CD4-positive, alpha-beta T cell (primary cell): ENCODE measurements around the gene MICAL2. TPM values are rescaled to one million over a fixed set of nuclear protein-coding genes. Genes with fewer than 3 reads are reported as not detected.

ENCODE experiments used
- ATAC-seq: fragments of 200-7000 bp; cut with Tn5 transposase; one replicate; pipeline ENCODE4 v1.10.0; 2022; ENCODE audit warnings: mild to moderate bottlenecking; ENCODE audit not compliant: poor library complexity
- CTCF ChIA-PET: fragments of 350-600 bp; sonication (Branson Sonifier 250); formaldehyde crosslinking; loops from one replicate; lab custom pipeline; 2021; ENCODE audit warnings: antibody characterized with exemption, inconsistent platforms; lab: Charles Lee
- POLR2A ChIA-PET: fragments of 350-600 bp; sonication (Branson Sonifier 250); formaldehyde crosslinking; loops from one replicate; lab custom pipeline; 2021; ENCODE audit warnings: antibody characterized with exemption, inconsistent platforms; lab: Charles Lee
- DNase-seq, 14 experiments: peaks; one replicate each; pipeline ENCODE4 v3.0.0-alpha.2; 2013 to 2020; ENCODE audit warnings: mixed read lengths in 2 of 14
- H3K27ac ChIP-seq, 2 donors: one replicate each; pipeline versions ENCODE4 v1.5.1 to v1.7.0; 2013; ENCODE audit warnings: low read length in 2 of 2, low read depth in 1 of 2, mild to moderate bottlenecking in 1 of 2
- H3K27me3 ChIP-seq, 2 experiments: 1 replicate in 1 of 2; 2 replicates in 1 of 2; pipeline versions ENCODE4 v1.6.1 to v1.7.0; 2013; ENCODE audit warnings: low read length in 2 of 2, control low read depth in 1 of 2, mild to moderate bottlenecking in 1 of 2, moderate library complexity in 1 of 2; ENCODE audit not compliant: insufficient read depth in 2 of 2, control insufficient read depth in 1 of 2
- H3K36me3 ChIP-seq: one replicate; pipeline ENCODE4 v1.6.1; 2013; ENCODE audit warnings: low read length, control low read depth; ENCODE audit not compliant: insufficient read depth
- H3K4me1 ChIP-seq: one replicate; pipeline ENCODE4 v1.6.1; 2013; ENCODE audit warnings: low read length, control low read depth; ENCODE audit not compliant: insufficient read depth
- H3K4me3 ChIP-seq: one replicate; pipeline ENCODE4 v1.5.1; 2013; ENCODE audit warnings: mild to moderate bottlenecking, low read length, moderate library complexity
- H3K9me3 ChIP-seq, 2 experiments: 1 replicate in 1 of 2; 2 replicates in 1 of 2; pipeline versions ENCODE4 v1.6.1 to v1.7.0; 2013; ENCODE audit warnings: low read length in 2 of 2, mild to moderate bottlenecking in 2 of 2, control low read depth in 1 of 2, moderate library complexity in 1 of 2; ENCODE audit not compliant: control insufficient read depth in 1 of 2, insufficient read depth in 1 of 2
- H3K27ac Mint-ChIP-seq: one replicate; pipeline ENCODE4 v1.8.0; 2020; ENCODE audit warnings: mixed read lengths
- H3K27me3 Mint-ChIP-seq: one replicate; pipeline ENCODE4 v1.8.0; 2021; ENCODE audit warnings: mixed read lengths
- H3K36me3 Mint-ChIP-seq: one replicate; pipeline ENCODE4 v1.8.0; 2021; ENCODE audit warnings: low read depth, mixed read lengths
- H3K4me1 Mint-ChIP-seq: one replicate; pipeline ENCODE4 v1.8.0; 2021; ENCODE audit warnings: low read depth, mixed read lengths
- H3K4me3 Mint-ChIP-seq: one replicate; pipeline ENCODE4 v1.8.0; 2020; ENCODE audit warnings: mild to moderate bottlenecking, mixed read lengths
- H3K9me3 Mint-ChIP-seq: one replicate; pipeline ENCODE4 v1.8.0; 2020; ENCODE audit warnings: mixed read lengths
- intact Hi-C, 2 experiments: fragments of 100-400 bp; cut with DNase I in 1 of 2; cut with micrococcal nuclease in 1 of 2; formaldehyde crosslinking; loops; one replicate each; pipeline versions ENCODE4 v1.15.1 to v1.9.0; 2023 to 2025; cut with DNase I, micrococcal nuclease
- total RNA-seq, 174 experiments: library from RNA in 2 of 174; stranded (reverse) in 2 of 174; gene quantifications; one replicate each; pipeline ENCODE4 v1.2.3 and lab custom pipeline; 2021 to 2026
- TF ChIP-seq, protein P1 (sequence below): fragments of 200-600 bp; IDR thresholded peaks from one replicate; pipeline ENCODE4 v1.8.0; 2022; ENCODE audit warnings: antibody characterized with exemption, mild to moderate bottlenecking

Gene MICAL2
- total RNA-seq, 2 experiments from 2014 or later = 12.8 to 14.1 TPM

DNA sequence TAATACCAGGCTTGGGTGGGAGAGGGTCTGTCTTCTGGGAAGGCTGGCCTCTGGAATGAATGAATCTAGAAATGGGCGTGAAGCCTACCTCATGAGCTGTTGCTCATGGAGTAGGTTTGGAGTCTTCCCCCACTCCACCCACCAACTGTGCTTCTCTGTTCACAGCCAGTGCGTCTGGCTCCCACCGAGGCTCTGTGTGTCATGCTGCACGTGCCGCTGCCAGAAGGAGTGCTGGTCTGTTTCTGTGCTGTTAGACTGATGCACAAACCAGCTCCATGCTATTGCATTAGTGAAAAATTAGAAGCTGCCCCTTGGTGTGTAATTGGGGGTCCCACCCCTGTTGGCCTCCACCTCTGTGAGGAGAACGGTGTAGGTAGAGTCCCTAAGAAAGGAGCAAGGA is 134.7 kb downstream of the MICAL2 start:
- Histone ChIP-seq H3K36me3 (peaks cover 38% of the 10 kb centered on the region), H3K4me3 (no peak overlapping the region), H3K9me3 (no peaks in the 10 kb centered on the region), H3K27ac (no peak overlapping the region), H3K4me1 (peaks cover 12% of the 10 kb centered on the region), H3K27me3 (no peaks in the 10 kb centered on the region)
- intact Hi-C loops = no loop called here
- TF ChIP-seq, protein P1, sequence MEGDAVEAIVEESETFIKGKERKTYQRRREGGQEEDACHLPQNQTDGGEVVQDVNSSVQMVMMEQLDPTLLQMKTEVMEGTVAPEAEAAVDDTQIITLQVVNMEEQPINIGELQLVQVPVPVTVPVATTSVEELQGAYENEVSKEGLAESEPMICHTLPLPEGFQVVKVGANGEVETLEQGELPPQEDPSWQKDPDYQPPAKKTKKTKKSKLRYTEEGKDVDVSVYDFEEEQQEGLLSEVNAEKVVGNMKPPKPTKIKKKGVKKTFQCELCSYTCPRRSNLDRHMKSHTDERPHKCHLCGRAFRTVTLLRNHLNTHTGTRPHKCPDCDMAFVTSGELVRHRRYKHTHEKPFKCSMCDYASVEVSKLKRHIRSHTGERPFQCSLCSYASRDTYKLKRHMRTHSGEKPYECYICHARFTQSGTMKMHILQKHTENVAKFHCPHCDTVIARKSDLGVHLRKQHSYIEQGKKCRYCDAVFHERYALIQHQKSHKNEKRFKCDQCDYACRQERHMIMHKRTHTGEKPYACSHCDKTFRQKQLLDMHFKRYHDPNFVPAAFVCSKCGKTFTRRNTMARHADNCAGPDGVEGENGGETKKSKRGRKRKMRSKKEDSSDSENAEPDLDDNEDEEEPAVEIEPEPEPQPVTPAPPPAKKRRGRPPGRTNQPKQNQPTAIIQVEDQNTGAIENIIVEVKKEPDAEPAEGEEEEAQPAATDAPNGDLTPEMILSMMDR = no peak
- Mint-ChIP-seq H3K4me3 (no peak overlapping the region), H3K27me3 (no peaks in the 10 kb centered on the region), H3K27ac (no peak overlapping the region), H3K36me3 (peaks cover 19% of the 10 kb centered on the region), H3K4me1 (peaks cover 33% of the 10 kb centered on the region), H3K9me3 (no peaks in the 10 kb centered on the region)
- POLR2A ChIA-PET = no interaction called here
- CTCF ChIA-PET = interaction anchor here (1.4 kb wide), 1 partner anchor 18 kb away, joined by 4 read pairs; no protein-coding TSS in a partner anchor
- ATAC-seq (no peak), DNase-seq (no peak)

DNA sequence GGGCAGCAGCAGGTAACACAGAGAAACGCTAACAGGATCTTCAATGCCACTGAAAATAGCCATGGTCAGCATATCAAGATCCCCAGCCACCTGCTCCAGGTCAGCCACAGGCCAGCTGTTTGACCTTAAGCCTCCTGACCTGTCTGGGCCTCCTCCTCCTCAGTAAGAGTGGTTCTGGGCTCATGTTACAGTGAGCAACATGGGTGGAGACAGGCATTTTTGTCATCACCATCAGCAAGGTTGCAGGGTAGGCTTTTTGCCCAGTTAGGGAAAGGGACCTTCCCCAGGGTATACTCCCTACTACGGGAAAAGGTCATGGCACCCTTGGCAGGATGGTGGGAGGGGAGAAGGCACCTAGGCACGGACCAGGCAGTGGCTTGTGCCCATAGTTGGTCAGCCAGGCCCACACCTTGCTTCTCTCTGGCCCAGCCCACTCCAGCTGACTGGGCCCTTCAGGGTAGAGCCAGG is 135.2 kb downstream of the MICAL2 start:
- H3K9me3 Mint-ChIP-seq = no peaks in the 10 kb centered on the region
- TF ChIP-seq, protein P1 = no peak
- peaks cover 19% of the 10 kb centered on the region for H3K36me3 Mint-ChIP-seq
- no peak overlapping the region for H3K4me3 Mint-ChIP-seq
- Histone ChIP-seq H3K4me1 (peaks cover 12% of the 10 kb centered on the region), H3K27me3 (no peaks in the 10 kb centered on the region), H3K4me3 (no peak overlapping the region), H3K9me3 (no peaks in the 10 kb centered on the region), H3K27ac (no peak overlapping the region), H3K36me3 (peaks cover 34% of the 10 kb centered on the region)
- H3K27ac Mint-ChIP-seq = no peak overlapping the region
- intact Hi-C loops = no loop called here
- DNase-seq (no peak), ATAC-seq (no peak)
- ChIA-PET POLR2A (no interaction called here), CTCF (interaction anchor here (1.4 kb wide), 1 partner anchor 18 kb away, joined by 4 read pairs; no protein-coding TSS in a partner anchor)
- peaks cover 33% of the 10 kb centered on the region for H3K4me1 Mint-ChIP-seq
- H3K27me3 Mint-ChIP-seq = no peaks in the 10 kb centered on the region

DNA sequence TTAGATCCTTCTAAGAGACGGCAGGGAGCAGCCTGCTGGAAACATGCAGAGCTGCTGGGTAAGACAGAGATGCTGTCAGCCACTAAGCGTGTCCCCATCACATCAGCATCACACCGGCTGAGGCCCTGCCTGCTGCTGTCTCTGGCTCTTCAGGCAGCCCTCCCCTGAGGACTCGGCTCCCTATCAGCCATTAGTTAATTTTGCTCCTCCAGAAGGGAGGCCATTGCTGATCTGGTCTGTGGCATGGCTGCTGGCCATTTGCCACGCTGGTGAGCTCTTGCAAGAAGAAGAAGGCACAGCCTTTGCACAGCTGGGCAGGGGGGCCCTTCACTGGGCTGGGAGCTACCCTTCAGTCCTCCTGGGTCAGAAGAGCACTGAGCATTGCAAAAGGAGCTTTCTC is 135.8 kb downstream of the MICAL2 start:
- Mint-ChIP-seq H3K9me3 (no peaks in the 10 kb centered on the region), H3K4me3 (no peak overlapping the region), H3K4me1 (peaks cover 29% of the 10 kb centered on the region), H3K27ac (no peak overlapping the region), H3K27me3 (no peaks in the 10 kb centered on the region), H3K36me3 (peaks cover 15% of the 10 kb centered on the region)
- no peak overlapping the region for H3K4me3 ChIP-seq
- intact Hi-C loops = no loop called here
- H3K27me3 ChIP-seq = no peaks in the 10 kb centered on the region
- TF ChIP-seq, protein P1 = no peak
- DNase-seq (no peak), ATAC-seq (no peak)
- H3K9me3 ChIP-seq = no peaks in the 10 kb centered on the region
- CTCF ChIA-PET = no interaction called here
- peaks cover 12% of the 10 kb centered on the region for H3K4me1 ChIP-seq
- H3K27ac ChIP-seq = no peak overlapping the region
- H3K36me3 ChIP-seq = peaks cover 32% of the 10 kb centered on the region
- POLR2A ChIA-PET = no interaction called here
